Endothelial cell of umbilical vein (primary cell): Measurements from ENCODE around the gene KRT33B. TPM values are rescaled to one million over a fixed set of nuclear protein-coding genes. Genes with fewer than 3 reads are reported as not detected.

Source experiments
- BruUV-seq: library from RNA; stranded (reverse); fragments of 400-500 nt; replicated peaks from 2 replicates; lab custom pipeline; 2021; lab: Mats Ljungman, UMichigan
- CTCF ChIA-PET: fragments of 300-600, 350-600 bp; sonication (Branson Sonifier 250); formaldehyde crosslinking; loops from one replicate; lab custom pipeline; 2021; ENCODE audit warnings: antibody characterized with exemption, inconsistent platforms; lab: Charles Lee
- POLR2A ChIA-PET: fragments of 300-600, 350-600 bp; sonication (Branson Sonifier 250); formaldehyde crosslinking; loops from one replicate; lab custom pipeline; 2021; ENCODE audit warnings: antibody characterized with exemption, inconsistent platforms; lab: Charles Lee
- DNase-seq: peaks from one replicate; pipeline ENCODE4 v3.0.0-alpha.2; 2011; ENCODE audit warnings: low read depth, low spot score
- FAIRE-seq: peaks from 2 replicates; lab custom pipeline; 2011; peaks lifted over from hg19 to GRCh38; lab: Jason Lieb, UNC
- H2AFZ ChIP-seq: 2 replicates; pipeline ENCODE4 v1.6.0; 2012; ENCODE audit warnings: low read depth, low read length, control low read depth, inconsistent platforms
- H3K27ac ChIP-seq: 2 replicates; pipeline ENCODE4 v1.5.1; 2011; ENCODE audit warnings: low read depth, mild to moderate bottlenecking, control low read depth, low read length, moderate library complexity; ENCODE audit not compliant: insufficient read depth
- H3K27me3 ChIP-seq, 2 experiments: 2 replicates each; pipeline versions ENCODE4 v1.6.0 to v1.6.1; 2011; ENCODE audit warnings: low read length in 2 of 2, mixed read lengths in 1 of 2; ENCODE audit not compliant: control insufficient read depth in 2 of 2, insufficient read depth in 2 of 2
- H3K36me3 ChIP-seq, 2 experiments: 2 replicates in 1 of 2; 3 replicates in 1 of 2; pipeline ENCODE4 v1.5.1; 2011; ENCODE audit warnings: low read length in 2 of 2, mild to moderate bottlenecking in 1 of 2, moderate library complexity in 1 of 2; ENCODE audit not compliant: control insufficient read depth in 2 of 2, insufficient read depth in 2 of 2; ENCODE audit errors: extremely low read depth in 1 of 2
- H3K4me1 ChIP-seq: 3 replicates; pipeline ENCODE4 v1.5.1; 2011; ENCODE audit warnings: mild to moderate bottlenecking, low read length; ENCODE audit not compliant: control insufficient read depth, insufficient read depth; ENCODE audit errors: extremely low read depth
- H3K4me2 ChIP-seq: 2 replicates; pipeline ENCODE4 v1.6.1; 2011; ENCODE audit warnings: low read length, control low read depth, mixed read lengths; ENCODE audit not compliant: insufficient read depth
- H3K4me3 ChIP-seq, 3 experiments: fragments of 200-600 bp in 1 of 3; sonication (generic), shearing (Covaris generic) in 1 of 3; replicated peaks in 1 of 3; 2 replicates each; pipeline ENCODE4 v1.5.1; 2011 to 2016; ENCODE audit warnings: control low read depth in 3 of 3, low read length in 3 of 3, mild to moderate bottlenecking in 2 of 3, inconsistent platforms in 1 of 3, low read depth in 1 of 3, moderate library complexity in 1 of 3; ENCODE audit not compliant: insufficient read depth in 1 of 3
- H3K79me2 ChIP-seq: 2 replicates; pipeline ENCODE4 v1.6.0; 2012; ENCODE audit warnings: low read length, inconsistent platforms; ENCODE audit not compliant: control insufficient read depth, insufficient read depth
- H3K9ac ChIP-seq: replicated peaks from 2 replicates; pipeline ENCODE3; 2011; ENCODE audit warnings: low read length, control low read depth; ENCODE audit not compliant: insufficient read depth; ENCODE audit errors: extremely low read depth
- H3K9me1 ChIP-seq: replicated peaks from 3 replicates; pipeline ENCODE4 v1.6.0; 2011; ENCODE audit warnings: mild to moderate bottlenecking, low read length; ENCODE audit not compliant: control insufficient read depth, insufficient read depth; ENCODE audit errors: extremely low read depth
- H3K9me3 ChIP-seq: replicated peaks from 2 replicates; pipeline ENCODE4 v1.5.1; 2012; ENCODE audit warnings: low read length, inconsistent platforms; ENCODE audit not compliant: control insufficient read depth, insufficient read depth
- H4K20me1 ChIP-seq: replicated peaks from 2 replicates; pipeline ENCODE3; 2011; ENCODE audit warnings: mild to moderate bottlenecking, low read length; ENCODE audit not compliant: control insufficient read depth, insufficient read depth; ENCODE audit errors: extremely low read depth
- CTCF ChIP-seq, 2 donors: IDR thresholded peaks; 1 replicate in 1 of 2; 2 replicates in 1 of 2; pipeline ENCODE4 v1.5.1; 2011; ENCODE audit warnings: low read length in 2 of 2, mild to moderate bottlenecking in 2 of 2, moderate library complexity in 2 of 2, control low read depth in 1 of 2, inconsistent platforms in 1 of 2, low read depth in 1 of 2; ENCODE audit not compliant: insufficient read depth in 1 of 2; ENCODE audit errors: extremely low read depth in 1 of 2
- EZH2 ChIP-seq: IDR thresholded peaks from 2 replicates; pipeline ENCODE4 v1.6.1; 2012; ENCODE audit warnings: borderline replicate concordance, low read depth, mild to moderate bottlenecking, moderate library complexity, low read length, inconsistent platforms; ENCODE audit not compliant: severe bottlenecking
- FOS ChIP-seq: IDR thresholded peaks from 2 replicates; pipeline ENCODE4 v1.6.1; 2011; ENCODE audit warnings: mild to moderate bottlenecking, low read length, moderate library complexity, borderline replicate concordance; ENCODE audit not compliant: insufficient read depth
- GATA2 ChIP-seq: IDR thresholded peaks from 2 replicates; pipeline ENCODE4 v1.7.0; 2011; ENCODE audit warnings: low read depth, mild to moderate bottlenecking, moderate library complexity, mixed read lengths, low read length; ENCODE audit not compliant: insufficient read length, insufficient read depth
- JUN ChIP-seq: IDR thresholded peaks from 2 replicates; pipeline ENCODE4 v1.6.1; 2011; ENCODE audit warnings: borderline replicate concordance, low read depth; ENCODE audit not compliant: insufficient read length, insufficient read depth
- MYC ChIP-seq: IDR thresholded peaks from one replicate; pipeline ENCODE4 v1.6.1; 2011; ENCODE audit warnings: mild to moderate bottlenecking, low read depth, low read length
- POLR2A ChIP-seq: IDR thresholded peaks from 2 replicates; pipeline ENCODE4 v1.6.1; 2012; ENCODE audit warnings: low read depth, mild to moderate bottlenecking, control low read depth, low read length
- POLR2AphosphoS5 ChIP-seq: IDR thresholded peaks from 2 replicates; pipeline ENCODE4 v1.6.1; 2012; ENCODE audit warnings: low read depth, mild to moderate bottlenecking, control low read depth, low read length, moderate library complexity; ENCODE audit not compliant: insufficient read depth
- dilution Hi-C: fragments of 300-500 bp; cut with MboI; formaldehyde crosslinking; loops from one replicate; pipeline ENCODE4 v1.15.0; 2019; ENCODE audit warnings: low sequenced_read_pairs; ENCODE audit not compliant: extremely low pct_ligation_motif_present
- intact Hi-C: fragments of 100-400 bp; cut with micrococcal nuclease; formaldehyde crosslinking; loops from one replicate; pipeline ENCODE4 v1.10.0; 2022
- polyA plus RNA-seq, 4 experiments: library from polyadenylated mRNA; depleted of rRNA in 3 of 4; stranded (reverse) in 3 of 4; unstranded in 1 of 4; fragments of >200 nt; gene quantifications; 2 replicates each; pipeline versions ENCODE4 v1.2.1 to v1.2.3, GENCODE V29; 2011 to 2012; ENCODE audit warnings: missing spikeins in 1 of 4
- total RNA-seq: library from RNA; stranded (reverse); gene quantifications from 2 replicates; pipeline ENCODE4 v1.2.3, GENCODE V29; 2021
- TF ChIP-seq, protein P1 (sequence below): IDR thresholded peaks from 2 replicates; pipeline ENCODE4 v1.6.1; 2011; ENCODE audit not compliant: insufficient read depth, insufficient read length

KRT33B gene
- total and polyA plus RNA-seq, 2 donors (not counting 3 experiments of a cell fraction or from before 2014, with no cell fraction given): not detected

DNA sequence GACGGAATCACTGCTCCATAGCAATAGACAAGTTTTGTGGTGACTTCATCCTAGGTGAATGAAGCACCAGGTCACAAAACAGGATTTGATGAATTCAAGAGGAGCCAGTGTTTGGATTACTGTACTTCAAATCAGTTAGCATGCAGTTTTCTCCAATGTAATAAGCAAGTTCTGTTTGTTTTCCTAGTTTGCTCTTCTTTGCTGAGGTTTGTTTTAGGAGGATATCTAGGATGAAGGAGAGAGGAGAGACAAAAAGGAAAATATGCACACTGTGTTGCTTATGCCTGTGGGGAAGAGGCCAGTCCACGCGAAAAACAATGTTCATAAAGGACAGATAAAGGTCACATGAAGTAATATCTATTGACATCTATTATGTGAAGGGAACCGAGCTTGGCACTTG is 45.8 kb upstream of the KRT33B start:
- no peak overlapping the region for H3K27ac ChIP-seq
- intact Hi-C loops: no loop called here
- H3K36me3 ChIP-seq: no peaks in the 10 kb centered on the region
- H3K4me1 ChIP-seq: no peaks in the 10 kb centered on the region
- DNase-seq (no peak), FAIRE-seq (no peak)
- dilution Hi-C loops: no loop called here
- ChIA-PET POLR2A (no interaction called here), CTCF (interaction anchor here (1.3 kb wide), 1 partner anchor 133 kb away, joined by 5 read pairs; no protein-coding TSS in a partner anchor)
- no peak overlapping the region for H3K4me3 ChIP-seq
- H3K9me3 ChIP-seq: no peaks in the 10 kb centered on the region
- H3K79me2 ChIP-seq: no peaks in the 10 kb centered on the region
- H3K27me3 ChIP-seq: peaks cover 0 to 4% of the 10 kb centered on the region in 2 experiments
- no peak overlapping the region for H2AFZ ChIP-seq
- BruUV-seq: no TSS peak
- no peak overlapping the region for H3K4me2 ChIP-seq
- H4K20me1 ChIP-seq: no peaks in the 10 kb centered on the region
- H3K9me1 ChIP-seq: no peaks in the 10 kb centered on the region
- H3K9ac ChIP-seq: no peak overlapping the region
- TF ChIP-seq POLR2A (no peak), EZH2 (no peak), GATA2 (no peak), POLR2AphosphoS5 (no peak), JUN (no peak), MYC (no peak), FOS (no peak), CTCF (IDR thresholded peaks at IDR 0.05; ENCODE audit: extremely low read depth in 1 of 2, insufficient read depth in 1 of 2, low read depth in 1 of 2, low read length in 2 of 2) (no peak)
- TF ChIP-seq, protein P1, sequence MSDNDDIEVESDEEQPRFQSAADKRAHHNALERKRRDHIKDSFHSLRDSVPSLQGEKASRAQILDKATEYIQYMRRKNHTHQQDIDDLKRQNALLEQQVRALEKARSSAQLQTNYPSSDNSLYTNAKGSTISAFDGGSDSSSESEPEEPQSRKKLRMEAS: no peak
